Breast epithelium (tissue), 4 donors: ENCODE measurements around the gene KDSR. TPM values are rescaled to one million over a fixed set of nuclear protein-coding genes. Genes with fewer than 3 reads are reported as not detected.

ENCODE experiments used
- DNase-seq, 2 donors: peaks; one replicate each; pipeline ENCODE4 v3.0.0-alpha.2; 2019; ENCODE audit warnings: low spot score in 2 of 2
- H3K27ac ChIP-seq, 2 donors: fragments of 200-600 bp; sonication (generic) in 1 of 2; one replicate each; pipeline ENCODE4 v1.5.1; 2016 to 2019; ENCODE audit warnings: mild to moderate bottlenecking in 1 of 2
- H3K27me3 ChIP-seq, 2 donors: fragments of 200-600 bp; sonication (generic) in 1 of 2; one replicate each; pipeline versions ENCODE4 v1.5.1 to v1.6.0; 2017 to 2019; ENCODE audit warnings: control low read depth in 1 of 2, mild to moderate bottlenecking in 1 of 2
- H3K36me3 ChIP-seq: fragments of 200-600 bp; one replicate; pipeline ENCODE4 v1.5.1; 2019
- H3K4me1 ChIP-seq, 2 donors: fragments of 200-600 bp; sonication (generic); one replicate each; pipeline ENCODE4 v1.5.1; 2016 to 2019; ENCODE audit warnings: control low read depth in 1 of 2
- H3K4me3 ChIP-seq, 3 donors: fragments of 200-600 bp; sonication (generic); 1 replicate in 2 of 3; 2 replicates in 1 of 3; pipeline ENCODE4 v1.5.1; 2016 to 2019; ENCODE audit warnings: mild to moderate bottlenecking in 3 of 3, moderate library complexity in 2 of 3
- H3K9me3 ChIP-seq, 2 donors: fragments of 200-600 bp; sonication (generic) in 1 of 2; one replicate each; pipeline ENCODE4 v1.5.1; 2016 to 2019; ENCODE audit warnings: control low read depth in 1 of 2
- CTCF ChIP-seq, 3 donors: fragments of 450-650 bp; IDR thresholded peaks; one replicate each; pipeline ENCODE4 v1.5.1; 2016 to 2017; ENCODE audit warnings: antibody characterized with exemption in 3 of 3, mild to moderate bottlenecking in 3 of 3, moderate library complexity in 3 of 3
- POLR2A ChIP-seq: fragments of 450-650 bp; IDR thresholded peaks from one replicate; pipeline ENCODE4 v1.6.1; 2016; ENCODE audit warnings: antibody characterized with exemption, mild to moderate bottlenecking, moderate library complexity
- POLR2AphosphoS5 ChIP-seq, 3 donors: sonication (generic); formaldehyde crosslinking; IDR thresholded peaks; one replicate each; pipeline ENCODE4 v1.6.1; 2017; ENCODE audit warnings: antibody characterized with exemption in 3 of 3
- intact Hi-C: fragments of 100-400 bp; cut with DNase I; formaldehyde crosslinking; loops from one replicate; pipeline ENCODE4 v1.15.1; 2023; ENCODE audit warnings: low total_unique reads
- total RNA-seq, 3 donors: library from RNA; depleted of rRNA; stranded (reverse); fragments of >200 nt; gene quantifications; one replicate each; pipeline ENCODE4 v1.1.0, GENCODE V29; 2016

The KDSR gene
- total RNA-seq, 3 donors from 2014 or later = 41.6 to 53.0 (median 48.9) TPM

- Histone ChIP-seq H3K4me1 (peaks cover 9 to 17% of the 10 kb centered on the region in 2 donors), H3K36me3 (no peaks in the 10 kb centered on the region), H3K9me3 (no peaks in the 10 kb centered on the region), H3K27me3 (no peaks in the 10 kb centered on the region), H3K4me3 (no peak overlapping the region), H3K27ac (peak overlapping the region; percentile 71 to 85)
- TF ChIP-seq POLR2A (no peak), POLR2AphosphoS5 (IDR thresholded peaks at IDR 0.05) (no peak), CTCF (IDR thresholded peaks at IDR 0.05) (peak in 1 of 3 donors; percentile 11)
- intact Hi-C loops = no loop called here
- no peak for DNase-seq
These were observed 64.2 kb downstream of the KDSR start for GRCh38 chr18:63302636-63303405.

- Histone ChIP-seq H3K36me3 (no peaks in the 10 kb centered on the region), H3K27ac (peak overlapping the region; percentile 71 to 85), H3K27me3 (no peaks in the 10 kb centered on the region), H3K4me3 (peak overlapping the region in 1 of 3 donors; percentile 7), H3K4me1 (peaks cover 9 to 12% of the 10 kb centered on the region in 2 donors), H3K9me3 (no peaks in the 10 kb centered on the region)
- no peak for DNase-seq
- TF ChIP-seq POLR2A (no peak), POLR2AphosphoS5 (IDR thresholded peaks at IDR 0.05) (peak in 1 of 3 donors; percentile 8)
- intact Hi-C loops = no loop called here
These were observed 64.8 kb downstream of the KDSR start for GRCh38 chr18:63302220-63302619.

GRCh38 chr18:63301434-63301833, 65.6 kb downstream of the KDSR start:
- Histone ChIP-seq H3K36me3 (no peaks in the 10 kb centered on the region), H3K27ac (peak overlapping the region; percentile 71 to 85), H3K9me3 (no peaks in the 10 kb centered on the region), H3K4me3 (peak overlapping the region in 1 of 3 donors; percentile 3), H3K27me3 (no peaks in the 10 kb centered on the region), H3K4me1 (peaks cover 7 to 12% of the 10 kb centered on the region in 2 donors)
- peak in 1 of 2 donors; percentile 52 for DNase-seq
- TF ChIP-seq POLR2A (no peak), CTCF (IDR thresholded peaks at IDR 0.05) (no peak), POLR2AphosphoS5 (IDR thresholded peaks at IDR 0.05) (no peak)
- intact Hi-C loops = no loop called here

- no peak for TF ChIP-seq POLR2A
- TF ChIP-seq CTCF (IDR thresholded peaks at IDR 0.05) = no peak
- TF ChIP-seq POLR2AphosphoS5 (IDR thresholded peaks at IDR 0.05) = no peak
- Histone ChIP-seq H3K4me3 (no peak overlapping the region), H3K27ac (peak overlapping the region; percentile 42 to 46), H3K27me3 (no peaks in the 10 kb centered on the region), H3K36me3 (no peaks in the 10 kb centered on the region), H3K4me1 (peaks cover 4 to 12% of the 10 kb centered on the region in 2 donors), H3K9me3 (no peaks in the 10 kb centered on the region)
- DNase-seq = no peak
- intact Hi-C loops = no loop called here
These were observed 66.9 kb downstream of the KDSR start for GRCh38 chr18:63299837-63300745.

- Histone ChIP-seq H3K4me3 (no peak overlapping the region), H3K9me3 (no peaks in the 10 kb centered on the region), H3K36me3 (no peaks in the 10 kb centered on the region), H3K4me1 (peaks cover 4 to 12% of the 10 kb centered on the region in 2 donors), H3K27ac (peak overlapping the region; percentile 77 to 78), H3K27me3 (no peaks in the 10 kb centered on the region)
- DNase-seq = no peak
- TF ChIP-seq POLR2AphosphoS5 (IDR thresholded peaks at IDR 0.05) = no peak
- no peak for TF ChIP-seq POLR2A
- TF ChIP-seq CTCF (IDR thresholded peaks at IDR 0.05) = no peak
- intact Hi-C loops = no loop called here
These were observed 68.3 kb downstream of the KDSR start for GRCh38 chr18:63298400-63299365.
